SU-DHL-6 (cell line): ENCODE measurements around the gene UBR2.

Experiments
- H2AFZ ChIP-seq: fragments of 200-600 bp; sonication (generic); 2 replicates; pipeline ENCODE4 v1.6.1; 2014; ENCODE audit warnings: low read depth, mild to moderate bottlenecking, moderate library complexity, mixed read lengths, antibody characterized with exemption, low read length; ENCODE audit not compliant: severe bottlenecking
- H3F3A ChIP-seq: fragments of 200-600 bp; shearing (Covaris generic); 2 replicates; pipeline ENCODE4 v1.6.0; 2016; ENCODE audit warnings: antibody characterized with exemption, mild to moderate bottlenecking; ENCODE audit not compliant: insufficient read depth
- H3K27ac ChIP-seq: fragments of 200-600 bp; sonication (generic); 2 replicates; pipeline ENCODE4 v1.5.1; 2016; ENCODE audit warnings: low read depth, mild to moderate bottlenecking, low read length, moderate library complexity, mixed read lengths
- H3K27me3 ChIP-seq: fragments of 200-600 bp; sonication (generic), shearing (Covaris generic); 2 replicates; pipeline ENCODE4 v1.6.0; 2014; ENCODE audit warnings: mild to moderate bottlenecking, low read length
- H3K36me3 ChIP-seq: fragments of 200-600 bp; sonication (generic); 2 replicates; pipeline ENCODE4 v1.6.1; 2014; ENCODE audit warnings: mild to moderate bottlenecking, low read length, mixed read lengths
- H3K4me2 ChIP-seq: fragments of 300-600, 200-600 bp; shearing (Covaris generic), sonication (generic); 2 replicates; pipeline ENCODE4 v1.6.0; 2014; ENCODE audit warnings: low read length, low read depth, mild to moderate bottlenecking; ENCODE audit not compliant: poor library complexity, severe bottlenecking
- H3K4me3 ChIP-seq: fragments of 200-600 bp; sonication (generic); 2 replicates; pipeline ENCODE4 v1.5.1; 2014; ENCODE audit warnings: antibody characterized with exemption, low read length, mild to moderate bottlenecking, mixed read lengths; ENCODE audit not compliant: insufficient read depth, poor library complexity, severe bottlenecking
- H3K79me2 ChIP-seq: fragments of 200-600 bp; sonication (generic); 2 replicates; pipeline ENCODE4 v1.6.1; 2014; ENCODE audit warnings: mild to moderate bottlenecking, low read length, moderate library complexity; ENCODE audit not compliant: insufficient read depth
- H3K9ac ChIP-seq: fragments of 200-600 bp; sonication (generic); 2 replicates; pipeline ENCODE4 v1.7.0; 2014; ENCODE audit warnings: mild to moderate bottlenecking, low read length
- H3K9me2 ChIP-seq: fragments of 200-600 bp; sonication (generic); replicated peaks from 2 replicates; pipeline ENCODE4 v1.6.1; 2014; ENCODE audit warnings: low read length; ENCODE audit not compliant: insufficient read depth
- H3K9me3 ChIP-seq: fragments of 200-600 bp; sonication (generic); 2 replicates; pipeline ENCODE4 v1.6.1; 2014; ENCODE audit warnings: low read length, mixed read lengths; ENCODE audit not compliant: insufficient read depth
- H4K20me1 ChIP-seq: fragments of 200-600 bp; sonication (generic); 2 replicates; pipeline ENCODE4 v1.6.1; 2014; ENCODE audit warnings: low read depth, mild to moderate bottlenecking, antibody characterized with exemption, low read length, moderate library complexity, mixed read lengths
- CTCF ChIP-seq: fragments of 200-600 bp; sonication (generic); IDR thresholded peaks from one replicate; pipeline ENCODE4 v1.5.1; 2017; ENCODE audit warnings: antibody characterized with exemption, mild to moderate bottlenecking, low read length, moderate library complexity; ENCODE audit not compliant: insufficient read depth, poor library complexity, severe bottlenecking
- EZH2phosphoT487 ChIP-seq: fragments of 200-600 bp; sonication (generic), shearing (Covaris generic); conservative IDR thresholded peaks from 2 replicates; pipeline ENCODE4 v1.6.1; 2018; ENCODE audit warnings: mild to moderate bottlenecking, antibody characterized with exemption, low read length, moderate library complexity, mixed read lengths

UBR2 gene

GRCh38 chr6:42726485-42727086 is 162.8 kb downstream of the UBR2 start:
- TF ChIP-seq CTCF (peak; percentile 99), EZH2phosphoT487 (no peak)
- 0 out of 2 replicates have a peak overlapping the region, but pooled peaks have one; percentile 3 for H3K9ac ChIP-seq
- H3K27ac ChIP-seq, result no peak overlapping the region

GRCh38 chr6:42727087-42727611 is 163.3 kb downstream of the UBR2 start:
- TF ChIP-seq CTCF (no peak), EZH2phosphoT487 (no peak)
- Histone ChIP-seq H3K27ac (no peak overlapping the region), H3K79me2 (no peaks in the 10 kb centered on the region), H3K36me3 (no peaks in the 10 kb centered on the region), H3F3A (peaks cover 6% of the 10 kb centered on the region), H4K20me1 (no peaks in the 10 kb centered on the region), H2AFZ (peak overlapping the region; percentile 73), H3K9me3 (no peaks in the 10 kb centered on the region), H3K27me3 (no peaks in the 10 kb centered on the region), H3K9ac (no peak overlapping the region), H3K9me2 (no peaks in the 10 kb centered on the region), H3K4me2 (no peak overlapping the region), H3K4me3 (no peak overlapping the region)

More at GRCh38 chr6:42726485-42727086, 162.8 kb downstream of the UBR2 start:
- Histone ChIP-seq H3F3A (peaks cover 6% of the 10 kb centered on the region), H3K36me3 (no peaks in the 10 kb centered on the region), H2AFZ (peak overlapping the region; percentile 73), H3K4me2 (peak overlapping the region; percentile 37), H3K9me3 (no peaks in the 10 kb centered on the region), H4K20me1 (no peaks in the 10 kb centered on the region), H3K79me2 (no peaks in the 10 kb centered on the region), H3K27me3 (no peaks in the 10 kb centered on the region), H3K4me3 (no peak overlapping the region), H3K9me2 (no peaks in the 10 kb centered on the region)

GRCh38 chr6:42727627-42728026 is 163.8 kb downstream of the UBR2 start:
- H3K27ac ChIP-seq, result no peak overlapping the region

More at GRCh38 chr6:42727627-42728026, 163.8 kb downstream of the UBR2 start:
- H3K4me3 ChIP-seq, result no peak overlapping the region
- no peaks in the 10 kb centered on the region for H3K79me2 ChIP-seq
- no peaks in the 10 kb centered on the region for H3K9me2 ChIP-seq
- H3F3A ChIP-seq, result peaks cover 6% of the 10 kb centered on the region
- no peaks in the 10 kb centered on the region for H3K27me3 ChIP-seq
- TF ChIP-seq EZH2phosphoT487 (no peak), CTCF (no peak)
- H3K9ac ChIP-seq, result no peak overlapping the region
- H3K4me2 ChIP-seq, result no peak overlapping the region
- H4K20me1 ChIP-seq, result no peaks in the 10 kb centered on the region
- no peaks in the 10 kb centered on the region for H3K36me3 ChIP-seq
- H3K9me3 ChIP-seq, result no peaks in the 10 kb centered on the region
- no peak overlapping the region for H2AFZ ChIP-seq
